ENCODE results near the gene TAS2R20. TPM values are rescaled to one million over a fixed set of nuclear protein-coding genes. Genes with fewer than 3 reads are reported as not detected.

TAS2R20 gene
- total and polyA plus RNA-seq, 2 donors (not counting 3 experiments of a cell fraction or from before 2014, with no cell fraction given) = 0.48 to 3.3 TPM

GRCh38 chr12:10960211-10960610, 37.9 kb downstream of the TAS2R20 start:
- dilution Hi-C loops (cut with MboI; ENCODE audit: extremely low pct_ligation_motif_present, low sequenced_read_pairs) (no loop called here), intact Hi-C loops (cut with micrococcal nuclease) (loop anchor here (10.0 kb wide), 1 partner anchor 215 kb away; the partner anchor contains the start of gene SMIM10L1)
- Histone ChIP-seq H3K27ac (ENCODE audit: insufficient read depth, low read depth, low read length) (no peak overlapping the region), H3K27me3 (ENCODE audit: control insufficient read depth in 2 of 2, insufficient read depth in 2 of 2, low read length in 2 of 2) (no peaks in the 10 kb centered on the region), H3K36me3 (ENCODE audit: control insufficient read depth in 2 of 2, extremely low read depth in 1 of 2, insufficient read depth in 2 of 2, low read length in 2 of 2) (no peaks in the 10 kb centered on the region), H3K4me2 (ENCODE audit: insufficient read depth, low read length) (no peak overlapping the region), H2AFZ (ENCODE audit: low read depth, low read length) (no peak overlapping the region), H3K9me3 (replicated peaks; ENCODE audit: control insufficient read depth, insufficient read depth, low read length) (no peaks in the 10 kb centered on the region), H4K20me1 (replicated peaks; ENCODE audit: control insufficient read depth, extremely low read depth, insufficient read depth, low read length) (no peaks in the 10 kb centered on the region), H3K79me2 (ENCODE audit: control insufficient read depth, insufficient read depth, low read length) (no peaks in the 10 kb centered on the region), H3K9ac (replicated peaks; ENCODE audit: extremely low read depth, insufficient read depth, low read length) (no peak overlapping the region), H3K4me3 (replicated peaks in 1 of 3; ENCODE audit: insufficient read depth in 1 of 3, low read depth in 1 of 3, low read length in 3 of 3) (no peak overlapping the region), H3K9me1 (replicated peaks; ENCODE audit: control insufficient read depth, extremely low read depth, insufficient read depth, low read length) (no peaks in the 10 kb centered on the region), H3K4me1 (ENCODE audit: control insufficient read depth, extremely low read depth, insufficient read depth, low read length) (no peaks in the 10 kb centered on the region)
- no peak for FAIRE-seq
- BruUV-seq (replicated peaks) = no TSS peak
- TF ChIP-seq GATA2 (IDR thresholded peaks at IDR 0.05; ENCODE audit: insufficient read depth, insufficient read length, low read depth, low read length) (no peak), EZH2 (IDR thresholded peaks at IDR 0.05; ENCODE audit: borderline replicate concordance, low read depth, low read length, severe bottlenecking) (no peak), MYC (IDR thresholded peaks at IDR 0.05; ENCODE audit: low read depth, low read length) (no peak), POLR2A (IDR thresholded peaks at IDR 0.05; ENCODE audit: low read depth, low read length) (no peak), JUN (IDR thresholded peaks at IDR 0.05; ENCODE audit: borderline replicate concordance, insufficient read depth, insufficient read length, low read depth) (no peak), FOS (IDR thresholded peaks at IDR 0.05; ENCODE audit: borderline replicate concordance, insufficient read depth, low read length) (no peak), CTCF (IDR thresholded peaks at IDR 0.05; ENCODE audit: extremely low read depth in 1 of 2, insufficient read depth in 1 of 2, low read depth in 1 of 2, low read length in 2 of 2) (no peak), POLR2AphosphoS5 (IDR thresholded peaks at IDR 0.05; ENCODE audit: insufficient read depth, low read depth, low read length) (no peak), MAX (IDR thresholded peaks at IDR 0.05; ENCODE audit: insufficient read depth, insufficient read length) (no peak)
- POLR2A ChIA-PET = no interaction called here
- CTCF ChIA-PET = interaction anchor here (0.7 to 1.1 kb wide), 2 partner anchors 212 to 239 kb away, joined by 3 to 8 read pairs; no protein-coding TSS in a partner anchor
- DNase-seq (ENCODE audit: low read depth, low spot score) = no peak

All from endothelial cell of umbilical vein (primary cell).